Uterus (tissue), 2 donors: ENCODE measurements around the gene MED27.

Experiments
- CTCF ChIP-seq, 4 experiments: fragments of 200-600 bp in 2 of 4; fragments of 450-650 bp in 2 of 4; sonication (generic) in 2 of 4; IDR thresholded peaks; one replicate each; pipeline ENCODE4 v1.5.1; 2016 to 2019; ENCODE audit warnings: antibody characterized with exemption in 4 of 4, mild to moderate bottlenecking in 2 of 4, moderate library complexity in 1 of 4
- POLR2A ChIP-seq, 2 donors: fragments of 450-650 bp; IDR thresholded peaks; one replicate each; pipeline ENCODE4 v1.6.1; 2016; ENCODE audit warnings: antibody characterized with exemption in 2 of 2, mild to moderate bottlenecking in 1 of 2, moderate library complexity in 1 of 2

GRCh38 chr9:131942146-131942720 lies 137.4 kb downstream of the MED27 start:
- TF ChIP-seq POLR2A (IDR thresholded peaks at IDR 0.05), result no peak
- no peak for TF ChIP-seq CTCF (IDR thresholded peaks at IDR 0.05)
